HG02759 (cell line): ENCODE data around the gene CYP27C1.

Experiments
- ATAC-seq: cut with Tn5 transposase; IDR thresholded peaks from one replicate; pipeline ENCODE4 v1.9.1; 2021; ENCODE audit warnings: mild to moderate bottlenecking, moderate library complexity; ENCODE audit not compliant: unreplicated experiment

Gene CYP27C1

GRCh38 chr2:127155028-127155581 is 65.0 kb downstream of the CYP27C1 start:
- ATAC-seq = no peak

- ATAC-seq = no peak
These were observed 65.7 kb downstream of the CYP27C1 start for GRCh38 chr2:127154396-127154795.

- ATAC-seq = no peak
These were observed 66.4 kb downstream of the CYP27C1 start for GRCh38 chr2:127153691-127154158.

GRCh38 chr2:127150996-127151395 is 69.1 kb downstream of the CYP27C1 start:
- ATAC-seq = no peak

GRCh38 chr2:127149384-127149783 is 70.7 kb downstream of the CYP27C1 start:
- ATAC-seq = no peak

- no peak for ATAC-seq
These were observed 73.1 kb downstream of the CYP27C1 start for GRCh38 chr2:127146820-127147502.

DNA sequence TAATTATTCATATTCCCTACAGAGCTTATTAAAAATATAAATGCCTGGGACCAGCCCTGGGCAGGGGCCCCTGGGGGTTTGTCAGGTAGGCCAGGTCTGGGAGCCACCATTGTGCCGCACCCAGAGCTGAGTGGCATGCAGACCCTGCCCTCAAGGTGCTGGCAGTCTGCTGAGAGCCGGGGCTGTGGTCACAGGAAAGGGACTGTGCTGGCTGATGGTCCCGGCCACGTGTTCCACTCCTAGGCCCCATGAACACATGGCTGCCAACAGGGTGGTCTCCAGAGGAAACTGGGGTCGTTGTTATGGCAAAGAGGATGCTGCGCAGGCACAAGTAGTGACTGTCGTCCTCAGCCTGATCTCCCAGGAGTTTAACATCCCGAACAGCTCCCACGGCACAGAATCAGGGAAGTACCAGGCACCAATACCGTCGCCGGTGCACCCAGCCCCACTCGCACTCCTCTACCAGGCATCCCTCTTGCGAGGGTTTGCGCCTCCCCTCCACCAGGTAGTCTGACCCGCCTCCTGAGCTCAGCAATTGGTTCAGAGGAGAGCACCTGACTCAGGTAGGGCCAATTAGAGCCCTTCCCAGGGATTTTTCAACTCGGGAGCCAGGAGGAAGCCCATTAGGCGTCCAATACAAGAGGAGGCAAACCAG is 73.9 kb downstream of the CYP27C1 start:
- ATAC-seq = no peak

- no peak for ATAC-seq
These were observed 74.7 kb downstream of the CYP27C1 start for GRCh38 chr2:127145280-127145895.

GRCh38 chr2:127143841-127144782 is 76.0 kb downstream of the CYP27C1 start:
- no peak for ATAC-seq

- no peak for ATAC-seq
These were observed 77.2 kb downstream of the CYP27C1 start for GRCh38 chr2:127142663-127143630.

DNA sequence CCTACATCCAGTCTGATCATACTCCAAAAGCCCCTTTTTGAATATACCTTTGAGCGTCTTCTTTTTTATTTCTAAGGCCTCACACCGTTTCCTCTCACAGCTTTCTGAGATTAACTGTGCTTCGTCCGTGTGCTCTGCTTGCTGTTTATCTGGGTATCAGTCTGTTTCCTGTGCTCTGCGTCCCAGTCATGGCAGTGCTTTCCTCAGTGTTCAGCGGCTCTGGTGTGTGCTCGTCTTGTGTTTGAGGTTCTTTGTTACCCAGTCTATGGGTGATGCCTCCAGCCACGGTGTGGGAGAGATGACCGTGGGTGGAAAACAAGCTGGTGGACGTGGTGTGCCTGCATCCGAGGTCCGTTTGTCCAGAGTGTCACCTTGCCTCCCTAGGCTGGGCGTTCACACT is 79.6 kb downstream of the CYP27C1 start:
- no peak for ATAC-seq

GRCh38 chr2:127139766-127140165 is 80.3 kb downstream of the CYP27C1 start:
- ATAC-seq = no peak

- no peak for ATAC-seq
These were observed 81.8 kb downstream of the CYP27C1 start for GRCh38 chr2:127138281-127138680.

DNA sequence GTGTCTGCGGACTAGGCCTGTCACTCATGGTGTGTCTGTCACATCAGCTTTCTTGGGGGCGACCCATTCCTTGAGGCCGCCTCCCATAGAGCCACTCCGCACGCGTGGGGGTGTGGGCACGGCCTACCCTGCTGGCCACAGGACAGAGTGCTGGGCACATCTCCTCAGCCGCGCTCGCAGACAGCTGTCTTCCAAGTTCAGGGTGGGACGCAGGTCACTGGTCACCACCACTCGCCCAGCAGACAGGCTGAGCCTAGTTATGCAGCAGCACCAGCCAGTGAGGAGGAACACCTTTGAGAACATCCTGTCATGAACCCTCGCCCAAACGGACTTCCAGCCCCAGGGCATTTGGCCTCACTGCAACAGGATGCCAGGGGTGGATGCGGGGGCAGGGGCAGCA is 82.4 kb downstream of the CYP27C1 start:
- no peak for ATAC-seq

- ATAC-seq = no peak
These were observed 82.9 kb downstream of the CYP27C1 start for GRCh38 chr2:127137225-127137624.

DNA sequence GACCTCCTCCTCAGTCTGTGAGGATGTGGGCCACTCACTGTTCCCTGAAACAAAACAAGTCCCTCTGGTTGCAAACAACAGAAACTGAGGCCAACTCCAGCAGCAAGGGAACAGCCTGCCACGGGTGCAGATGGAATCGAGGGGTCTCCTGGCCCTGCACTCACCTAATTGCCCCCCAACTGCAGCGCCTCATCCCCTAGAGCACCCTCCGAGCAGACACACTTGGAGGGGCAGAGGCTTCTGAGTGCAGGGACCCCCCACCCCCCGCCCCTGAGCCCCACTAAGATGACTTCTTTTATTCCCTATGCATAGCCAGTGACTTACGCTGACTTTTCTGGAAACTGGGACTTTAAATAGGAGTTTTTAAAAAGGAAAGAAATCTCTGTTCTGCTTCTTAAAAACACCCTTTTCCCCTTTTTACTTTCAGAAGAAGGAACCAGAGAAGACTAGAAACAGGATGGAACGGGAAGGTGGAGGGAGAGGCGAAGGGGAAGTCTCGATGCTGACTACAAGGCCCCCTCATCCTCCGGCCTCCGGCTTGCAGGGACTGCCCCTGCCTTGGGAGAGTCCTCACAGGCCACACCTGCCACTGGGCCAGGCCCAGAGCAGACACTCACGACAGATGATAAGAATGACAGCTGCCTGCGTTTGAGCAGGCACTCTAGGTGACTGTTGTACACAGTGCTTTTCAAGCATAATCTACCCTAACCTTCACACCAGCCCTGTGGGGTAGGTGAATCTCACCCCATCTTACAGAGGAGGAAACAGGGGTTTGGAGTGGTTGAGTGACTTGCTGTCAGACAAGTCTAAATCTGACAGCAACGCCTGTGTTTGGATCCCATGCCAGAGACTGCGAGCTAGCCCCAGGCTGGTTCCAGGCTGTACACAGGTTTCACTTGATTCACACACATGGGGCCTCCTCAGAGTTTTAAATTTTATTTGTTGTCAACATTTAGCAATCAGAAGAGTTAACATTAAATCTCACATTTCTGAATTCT is 85.0 kb downstream of the CYP27C1 start:
- ATAC-seq = peak; percentile 55

DNA sequence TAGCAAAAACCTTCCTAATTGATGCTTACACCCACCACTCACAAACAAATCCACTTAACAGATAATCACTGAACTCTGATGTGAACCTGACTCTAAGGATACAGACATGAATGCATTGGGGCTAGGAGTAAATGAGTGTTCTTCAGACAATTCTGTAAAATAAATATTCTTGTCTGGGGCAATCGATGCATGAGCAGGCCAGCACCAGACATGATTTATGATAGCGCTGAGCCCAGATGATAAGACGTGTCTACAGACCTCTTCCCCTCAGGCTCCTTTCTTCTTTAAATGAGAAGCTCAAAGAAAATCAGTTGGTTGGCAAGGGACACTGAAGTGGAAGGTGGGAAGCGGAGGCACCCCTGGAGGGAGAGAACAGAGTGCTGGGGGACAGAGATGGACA is 85.9 kb downstream of the CYP27C1 start:
- ATAC-seq = no peak
